ENCODE results near the gene GOSR1.

DNA sequence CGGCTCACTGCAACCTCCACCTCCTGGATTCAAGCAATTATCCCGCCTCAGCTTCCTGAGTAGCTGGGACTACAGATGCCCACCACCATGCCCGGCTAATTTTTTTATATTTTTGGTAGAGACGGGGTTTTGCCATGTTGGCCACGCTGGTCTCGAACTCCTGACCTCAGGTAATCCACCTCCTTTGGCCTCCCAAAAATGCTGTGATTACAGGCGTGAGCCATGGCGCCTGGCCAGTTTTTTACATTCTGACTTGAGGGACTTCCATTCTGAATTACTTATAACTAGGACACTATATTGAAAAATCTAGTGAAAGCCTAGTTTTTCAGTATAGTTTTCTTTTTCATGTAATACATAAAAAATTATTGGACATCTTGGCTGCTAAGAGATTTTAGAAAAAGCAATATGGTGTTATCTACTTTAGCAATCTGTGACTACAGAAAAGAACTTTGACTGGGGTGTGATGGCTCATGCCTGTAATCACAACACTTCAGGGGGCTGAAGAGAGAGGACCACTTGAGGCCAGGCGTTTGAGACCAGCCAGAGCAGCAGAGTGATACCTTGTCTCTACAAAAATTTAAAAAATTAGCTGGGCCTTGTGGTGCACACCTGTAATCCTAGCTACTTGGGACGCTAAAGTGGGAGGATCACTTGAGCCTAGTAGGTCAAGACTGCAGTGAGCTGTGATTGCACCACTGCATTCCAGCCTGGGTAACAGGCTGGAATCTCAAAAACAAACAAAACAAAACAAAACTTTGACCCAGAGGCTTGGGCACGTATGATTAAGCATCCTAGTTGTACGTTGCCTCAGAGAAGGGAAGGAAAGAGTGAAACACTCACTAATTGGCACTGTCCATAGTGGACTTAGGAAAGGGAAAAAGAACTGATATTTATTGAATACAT lies 26.8 kb upstream of the GOSR1 start:
- TF ChIP-seq CSDC2 (CRISPR knock-in tag; IDR thresholded peaks at IDR 0.05) (no peak), PPARA (CRISPR knock-in tag; IDR thresholded peaks at IDR 0.05; ENCODE audit: borderline replicate concordance) (no peak), ZFP3 (CRISPR knock-in tag; IDR thresholded peaks at IDR 0.05) (no peak), OSR1 (CRISPR knock-in tag; IDR thresholded peaks at IDR 0.05) (no peak), ARNTL (CRISPR knock-in tag; IDR thresholded peaks at IDR 0.05; ENCODE audit: borderline replicate concordance, low read depth) (no peak), SNAI2 (CRISPR knock-in tag; IDR thresholded peaks at IDR 0.05) (no peak), ZNF565 (CRISPR knock-in tag; conservative IDR thresholded peaks at IDR 0.05; ENCODE audit: low read depth) (no peak), BACH2 (CRISPR knock-in tag; IDR thresholded peaks at IDR 0.05; ENCODE audit: borderline replicate concordance) (no peak), ESRRG (CRISPR knock-in tag; IDR thresholded peaks at IDR 0.05) (no peak)
- TF ChIP-seq, protein P1, sequence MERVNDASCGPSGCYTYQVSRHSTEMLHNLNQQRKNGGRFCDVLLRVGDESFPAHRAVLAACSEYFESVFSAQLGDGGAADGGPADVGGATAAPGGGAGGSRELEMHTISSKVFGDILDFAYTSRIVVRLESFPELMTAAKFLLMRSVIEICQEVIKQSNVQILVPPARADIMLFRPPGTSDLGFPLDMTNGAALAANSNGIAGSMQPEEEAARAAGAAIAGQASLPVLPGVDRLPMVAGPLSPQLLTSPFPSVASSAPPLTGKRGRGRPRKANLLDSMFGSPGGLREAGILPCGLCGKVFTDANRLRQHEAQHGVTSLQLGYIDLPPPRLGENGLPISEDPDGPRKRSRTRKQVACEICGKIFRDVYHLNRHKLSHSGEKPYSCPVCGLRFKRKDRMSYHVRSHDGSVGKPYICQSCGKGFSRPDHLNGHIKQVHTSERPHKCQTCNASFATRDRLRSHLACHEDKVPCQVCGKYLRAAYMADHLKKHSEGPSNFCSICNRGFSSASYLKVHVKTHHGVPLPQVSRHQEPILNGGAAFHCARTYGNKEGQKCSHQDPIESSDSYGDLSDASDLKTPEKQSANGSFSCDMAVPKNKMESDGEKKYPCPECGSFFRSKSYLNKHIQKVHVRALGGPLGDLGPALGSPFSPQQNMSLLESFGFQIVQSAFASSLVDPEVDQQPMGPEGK (CRISPR knock-in tag; IDR thresholded peaks at IDR 0.05; ENCODE audit: borderline replicate concordance), result no peak
- TF ChIP-seq, protein P2, sequence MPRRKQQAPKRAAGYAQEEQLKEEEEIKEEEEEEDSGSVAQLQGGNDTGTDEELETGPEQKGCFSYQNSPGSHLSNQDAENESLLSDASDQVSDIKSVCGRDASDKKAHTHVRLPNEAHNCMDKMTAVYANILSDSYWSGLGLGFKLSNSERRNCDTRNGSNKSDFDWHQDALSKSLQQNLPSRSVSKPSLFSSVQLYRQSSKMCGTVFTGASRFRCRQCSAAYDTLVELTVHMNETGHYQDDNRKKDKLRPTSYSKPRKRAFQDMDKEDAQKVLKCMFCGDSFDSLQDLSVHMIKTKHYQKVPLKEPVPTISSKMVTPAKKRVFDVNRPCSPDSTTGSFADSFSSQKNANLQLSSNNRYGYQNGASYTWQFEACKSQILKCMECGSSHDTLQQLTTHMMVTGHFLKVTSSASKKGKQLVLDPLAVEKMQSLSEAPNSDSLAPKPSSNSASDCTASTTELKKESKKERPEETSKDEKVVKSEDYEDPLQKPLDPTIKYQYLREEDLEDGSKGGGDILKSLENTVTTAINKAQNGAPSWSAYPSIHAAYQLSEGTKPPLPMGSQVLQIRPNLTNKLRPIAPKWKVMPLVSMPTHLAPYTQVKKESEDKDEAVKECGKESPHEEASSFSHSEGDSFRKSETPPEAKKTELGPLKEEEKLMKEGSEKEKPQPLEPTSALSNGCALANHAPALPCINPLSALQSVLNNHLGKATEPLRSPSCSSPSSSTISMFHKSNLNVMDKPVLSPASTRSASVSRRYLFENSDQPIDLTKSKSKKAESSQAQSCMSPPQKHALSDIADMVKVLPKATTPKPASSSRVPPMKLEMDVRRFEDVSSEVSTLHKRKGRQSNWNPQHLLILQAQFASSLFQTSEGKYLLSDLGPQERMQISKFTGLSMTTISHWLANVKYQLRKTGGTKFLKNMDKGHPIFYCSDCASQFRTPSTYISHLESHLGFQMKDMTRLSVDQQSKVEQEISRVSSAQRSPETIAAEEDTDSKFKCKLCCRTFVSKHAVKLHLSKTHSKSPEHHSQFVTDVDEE (CRISPR knock-in tag; IDR thresholded peaks at IDR 0.05), result no peak
- TF ChIP-seq, protein P3, sequence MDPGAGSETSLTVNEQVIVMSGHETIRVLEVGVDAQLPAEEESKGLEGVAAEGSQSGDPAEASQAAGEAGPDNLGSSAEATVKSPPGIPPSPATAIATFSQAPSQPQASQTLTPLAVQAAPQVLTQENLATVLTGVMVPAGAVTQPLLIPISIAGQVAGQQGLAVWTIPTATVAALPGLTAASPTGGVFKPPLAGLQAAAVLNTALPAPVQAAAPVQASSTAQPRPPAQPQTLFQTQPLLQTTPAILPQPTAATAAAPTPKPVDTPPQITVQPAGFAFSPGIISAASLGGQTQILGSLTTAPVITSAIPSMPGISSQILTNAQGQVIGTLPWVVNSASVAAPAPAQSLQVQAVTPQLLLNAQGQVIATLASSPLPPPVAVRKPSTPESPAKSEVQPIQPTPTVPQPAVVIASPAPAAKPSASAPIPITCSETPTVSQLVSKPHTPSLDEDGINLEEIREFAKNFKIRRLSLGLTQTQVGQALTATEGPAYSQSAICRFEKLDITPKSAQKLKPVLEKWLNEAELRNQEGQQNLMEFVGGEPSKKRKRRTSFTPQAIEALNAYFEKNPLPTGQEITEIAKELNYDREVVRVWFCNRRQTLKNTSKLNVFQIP (CRISPR knock-in tag; IDR thresholded peaks at IDR 0.05; ENCODE audit: borderline replicate concordance, low read depth), result no peak
- TF ChIP-seq, protein P4, sequence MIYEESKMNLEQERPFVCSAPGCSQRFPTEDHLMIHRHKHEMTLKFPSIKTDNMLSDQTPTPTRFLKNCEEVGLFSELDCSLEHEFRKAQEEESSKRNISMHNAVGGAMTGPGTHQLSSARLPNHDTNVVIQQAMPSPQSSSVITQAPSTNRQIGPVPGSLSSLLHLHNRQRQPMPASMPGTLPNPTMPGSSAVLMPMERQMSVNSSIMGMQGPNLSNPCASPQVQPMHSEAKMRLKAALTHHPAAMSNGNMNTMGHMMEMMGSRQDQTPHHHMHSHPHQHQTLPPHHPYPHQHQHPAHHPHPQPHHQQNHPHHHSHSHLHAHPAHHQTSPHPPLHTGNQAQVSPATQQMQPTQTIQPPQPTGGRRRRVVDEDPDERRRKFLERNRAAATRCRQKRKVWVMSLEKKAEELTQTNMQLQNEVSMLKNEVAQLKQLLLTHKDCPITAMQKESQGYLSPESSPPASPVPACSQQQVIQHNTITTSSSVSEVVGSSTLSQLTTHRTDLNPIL (CRISPR knock-in tag; IDR thresholded peaks at IDR 0.05; ENCODE audit: low read depth), result no peak

Measured in SK-N-SH treated with all-trans-retinoic acid at 6 μM for 48 hours (cell line).